Thoracic aorta (tissue), 2 donors: ENCODE results near the gene EPHA10. TPM values are rescaled to one million over a fixed set of nuclear protein-coding genes. Genes with fewer than 3 reads are reported as not detected.
"Not testable (repeated sequence)": the region's sequence is repeated elsewhere in the genome, so short reads cannot be mapped to it uniquely, and the experiment has no call there.

Experiments used
- ATAC-seq: fragments of 150-250 bp; one replicate; pipeline ENCODE4 v1.8.0; 2017; ENCODE audit warnings: low read depth; ENCODE audit not compliant: insufficient number of reproducible peaks, low FRiP score
- DNase-seq: peaks from one replicate; pipeline ENCODE4 v3.0.0-alpha.2; 2020; ENCODE audit warnings: low spot score
- H3K27ac ChIP-seq, 2 donors: fragments of 200-600 bp; sonication (generic); 1 replicate in 1 of 2; 2 replicates in 1 of 2; pipeline ENCODE4 v1.5.1; 2016; ENCODE audit warnings: mild to moderate bottlenecking in 2 of 2, moderate library complexity in 2 of 2
- H3K27me3 ChIP-seq: fragments of 200-600 bp; sonication (generic); replicated peaks from 2 replicates; pipeline ENCODE4 v1.6.0; 2016; ENCODE audit warnings: mild to moderate bottlenecking; ENCODE audit not compliant: insufficient read depth
- H3K36me3 ChIP-seq: fragments of 200-600 bp; sonication (generic); one replicate; pipeline ENCODE4 v1.5.1; 2016
- H3K4me1 ChIP-seq, 2 donors: fragments of 200-600 bp; sonication (generic); 1 replicate in 1 of 2; 2 replicates in 1 of 2; pipeline versions ENCODE4 v1.5.1 to v1.6.0; 2016; ENCODE audit warnings: low read depth in 2 of 2, mild to moderate bottlenecking in 1 of 2; ENCODE audit not compliant: control insufficient read depth in 1 of 2
- H3K4me3 ChIP-seq: fragments of 200-600 bp; sonication (generic); 2 replicates; pipeline ENCODE4 v1.5.1; 2016; ENCODE audit warnings: mild to moderate bottlenecking
- H3K9me3 ChIP-seq: fragments of 200-600 bp; sonication (generic); 2 replicates; pipeline ENCODE4 v1.5.1; 2016
- CTCF ChIP-seq: fragments of 200-600 bp; sonication (generic); IDR thresholded peaks from one replicate; pipeline ENCODE4 v1.5.1; 2019; ENCODE audit warnings: antibody characterized with exemption
- total RNA-seq, 2 donors: library from RNA; depleted of rRNA; stranded (reverse); fragments of >200 nt; gene quantifications; one replicate each; pipeline versions ENCODE4 v1.1.0 to v1.2.3, GENCODE V29; 2016

EPHA10 gene
- total RNA-seq, 2 donors from 2014 or later, result not detected

- Histone ChIP-seq H3K4me3 (no peak overlapping the region), H3K27ac (no peak overlapping the region), H3K4me1 (no peaks in the 10 kb centered on the region), H3K9me3 (no peaks in the 10 kb centered on the region), H3K27me3 (no peaks in the 10 kb centered on the region), H3K36me3 (no peaks in the 10 kb centered on the region)
- no peak for TF ChIP-seq CTCF
- ATAC-seq, result no peak
- DNase-seq, result no peak
Observed at GRCh38 chr1:37741130-37741529, 23.8 kb downstream of the EPHA10 start.

GRCh38 chr1:37739222-37739621, 25.7 kb downstream of the EPHA10 start:
- ATAC-seq (no peak), DNase-seq (no peak)
- Histone ChIP-seq H3K4me3 (no peak overlapping the region), H3K27me3 (no peaks in the 10 kb centered on the region), H3K9me3 (no peaks in the 10 kb centered on the region), H3K36me3 (no peaks in the 10 kb centered on the region), H3K4me1 (no peaks in the 10 kb centered on the region), H3K27ac (no peak overlapping the region)
- no peak for TF ChIP-seq CTCF

- H3K36me3 ChIP-seq, DNase-seq, H3K9me3 ChIP-seq, H3K27ac ChIP-seq, H3K27me3 ChIP-seq, H3K4me1 ChIP-seq, ATAC-seq, H3K4me3 ChIP-seq: not testable (repeated sequence)
Observed at GRCh38 chr1:37738619-37739018, 26.3 kb downstream of the EPHA10 start.

GRCh38 chr1:37737975-37738374, 26.9 kb downstream of the EPHA10 start:
- H3K4me1 ChIP-seq, H3K9me3 ChIP-seq, H3K36me3 ChIP-seq, H3K4me3 ChIP-seq, H3K27me3 ChIP-seq, ATAC-seq, H3K27ac ChIP-seq, DNase-seq: not testable (repeated sequence)

GRCh38 chr1:37734629-37735591, 30.0 kb downstream of the EPHA10 start:
- Histone ChIP-seq H3K27me3 (no peaks in the 10 kb centered on the region), H3K27ac (no peak overlapping the region), H3K9me3 (no peaks in the 10 kb centered on the region), H3K36me3 (no peaks in the 10 kb centered on the region), H3K4me3 (no peak overlapping the region), H3K4me1 (no peaks in the 10 kb centered on the region)
- DNase-seq, result no peak
- no peak for TF ChIP-seq CTCF
- no peak for ATAC-seq

GRCh38 chr1:37732111-37732780, 32.7 kb downstream of the EPHA10 start:
- TF ChIP-seq CTCF, result no peak
- H3K27me3 ChIP-seq, result no peaks in the 10 kb centered on the region
- H3K9me3 ChIP-seq, result no peaks in the 10 kb centered on the region
- no peak overlapping the region for H3K4me3 ChIP-seq
- H3K4me1 ChIP-seq, result no peaks in the 10 kb centered on the region
- no peak overlapping the region for H3K27ac ChIP-seq
- DNase-seq, result no peak
- no peak for ATAC-seq
- no peaks in the 10 kb centered on the region for H3K36me3 ChIP-seq
